ENCODE measurements around the gene VEGFA.

Gene VEGFA
- total RNA-seq, result 2.0 to 4.8 (median 3.2) reads per million in 4 donors

- DNase-seq, result peak; percentile 68 to 85 (median 83)
Observed at GRCh38 chr6:43769526-43770371, at the start of gene VEGFA. Gene VEGFA, plus strand, starts transcription at chr6:43770211.

- DNase-seq, result no peak
Observed at GRCh38 chr6:43720999-43721398, 49.0 kb upstream of the VEGFA start.

GRCh38 chr6:43722920-43723545 is 47.0 kb upstream of the VEGFA start:
- DNase-seq, result no peak

GRCh38 chr6:43723737-43724295 is 46.2 kb upstream of the VEGFA start:
- DNase-seq, result peak; percentile 35 to 79 (median 46)

- DNase-seq, result no peak
Observed at GRCh38 chr6:43724354-43724753, 45.7 kb upstream of the VEGFA start.

- DNase-seq, result peak; percentile 22 to 91 (median 43)
Observed at GRCh38 chr6:43724914-43725642, 44.9 kb upstream of the VEGFA start.

GRCh38 chr6:43725643-43726580 is 44.1 kb upstream of the VEGFA start:
- no peak for DNase-seq

GRCh38 chr6:43727634-43728033 is 42.4 kb upstream of the VEGFA start:
- DNase-seq, result no peak

- no peak for DNase-seq
Observed at GRCh38 chr6:43728586-43728985, 41.4 kb upstream of the VEGFA start.

- no peak for DNase-seq
Observed at GRCh38 chr6:43729537-43729936, 40.5 kb upstream of the VEGFA start.

- no peak for DNase-seq
Observed at GRCh38 chr6:43730634-43731033, 39.4 kb upstream of the VEGFA start.

- DNase-seq, result peak in 4 of 5 donors; percentile 31 to 73 (median 36)
Observed at GRCh38 chr6:43733471-43734293, 36.3 kb upstream of the VEGFA start.

- no peak for DNase-seq
Observed at GRCh38 chr6:43734294-43734665, 35.7 kb upstream of the VEGFA start.

- no peak for DNase-seq
Observed at GRCh38 chr6:43735642-43736199, 34.3 kb upstream of the VEGFA start.

GRCh38 chr6:43736211-43736786 is 33.7 kb upstream of the VEGFA start:
- no peak for DNase-seq

GRCh38 chr6:43736844-43737243 is 33.2 kb upstream of the VEGFA start:
- DNase-seq, result no peak

GRCh38 chr6:43737272-43738081 is 32.5 kb upstream of the VEGFA start:
- DNase-seq, result no peak

GRCh38 chr6:43738267-43738676 is 31.7 kb upstream of the VEGFA start:
- DNase-seq, result no peak

GRCh38 chr6:43738877-43739641 is 31.0 kb upstream of the VEGFA start:
- no peak for DNase-seq
